H9 (cell line): Measurements from ENCODE around the gene GGNBP2. TPM values are rescaled to one million over a fixed set of nuclear protein-coding genes. Genes with fewer than 3 reads are reported as not detected.
A peak's percentile ranks its signal among the peaks of the same experiment; 100 is the strongest.

Experiments
- DNase-seq: peaks from one replicate; pipeline ENCODE4 v3.0.0-alpha.2; 2017
- H2AFZ ChIP-seq: one replicate; pipeline ENCODE4 v1.6.1; 2013; ENCODE audit warnings: mild to moderate bottlenecking, low read length, control low read depth, moderate library complexity
- H2AK5ac ChIP-seq: 2 replicates; pipeline ENCODE4 v1.6.1; 2013; ENCODE audit warnings: low read length, control low read depth, mixed read lengths; ENCODE audit not compliant: insufficient read length
- H2BK120ac ChIP-seq: one replicate; pipeline ENCODE4 v1.6.1; 2013; ENCODE audit warnings: low read depth, mild to moderate bottlenecking, low read length, control low read depth, inconsistent platforms; ENCODE audit not compliant: poor library complexity, severe bottlenecking
- H2BK12ac ChIP-seq: 2 replicates; pipeline ENCODE4 v1.6.1; 2013; ENCODE audit warnings: low read length, control low read depth, mixed read lengths, low read depth; ENCODE audit not compliant: insufficient read length
- H2BK15ac ChIP-seq: 2 replicates; pipeline ENCODE4 v1.6.1; 2013; ENCODE audit warnings: low read depth, low read length, control low read depth
- H2BK20ac ChIP-seq: one replicate; pipeline ENCODE4 v1.6.1; 2013; ENCODE audit warnings: low read depth, mild to moderate bottlenecking, low read length, control low read depth, inconsistent platforms; ENCODE audit not compliant: poor library complexity, severe bottlenecking
- H2BK5ac ChIP-seq: 2 replicates; pipeline ENCODE4 v1.6.1; 2013; ENCODE audit warnings: low read length, control low read depth, mixed read lengths; ENCODE audit not compliant: insufficient read length
- H3K14ac ChIP-seq: 2 replicates; pipeline ENCODE4 v1.6.1; 2013; ENCODE audit warnings: low read length, control low read depth; ENCODE audit not compliant: insufficient read depth
- H3K18ac ChIP-seq: 2 replicates; pipeline ENCODE4 v1.6.1; 2013; ENCODE audit warnings: low read depth, mild to moderate bottlenecking, mixed read lengths, low read length, control low read depth; ENCODE audit not compliant: insufficient read length
- H3K23ac ChIP-seq: 2 replicates; pipeline ENCODE4 v1.6.1; 2013; ENCODE audit warnings: low read length, control low read depth, mixed read lengths, low read depth; ENCODE audit not compliant: insufficient read length
- H3K23me2 ChIP-seq: 2 replicates; pipeline ENCODE4 v1.6.1; 2013; ENCODE audit warnings: low read depth, mild to moderate bottlenecking, mixed read lengths, low read length, control low read depth; ENCODE audit not compliant: insufficient read length, poor library complexity, severe bottlenecking
- H3K27ac ChIP-seq: 2 replicates; pipeline ENCODE4 v1.5.1; 2013; ENCODE audit warnings: low read length, control low read depth, mixed read lengths, low read depth; ENCODE audit not compliant: insufficient read length
- H3K27me3 ChIP-seq: 2 replicates; pipeline ENCODE4 v1.6.1; 2013; ENCODE audit warnings: low read length, control low read depth, inconsistent platforms; ENCODE audit not compliant: insufficient read depth
- H3K4ac ChIP-seq: 2 replicates; pipeline ENCODE4 v1.6.1; 2013; ENCODE audit warnings: low read depth, mild to moderate bottlenecking, control low read depth, inconsistent platforms, low read length, moderate library complexity
- H3K4me1 ChIP-seq: 2 replicates; pipeline ENCODE4 v1.6.1; 2013; ENCODE audit warnings: low read length, control low read depth, inconsistent platforms; ENCODE audit not compliant: insufficient read depth
- H3K4me2 ChIP-seq: 2 replicates; pipeline ENCODE4 v1.6.1; 2013; ENCODE audit warnings: low read length, control low read depth, mixed read lengths; ENCODE audit not compliant: insufficient read length, insufficient read depth
- H3K56ac ChIP-seq: 2 replicates; pipeline ENCODE4 v1.6.1; 2013; ENCODE audit warnings: low read depth, mild to moderate bottlenecking, mixed read lengths, low read length, control low read depth; ENCODE audit not compliant: insufficient read length
- H3K79me1 ChIP-seq: 2 replicates; pipeline ENCODE4 v1.6.1; 2013; ENCODE audit warnings: low read depth, mild to moderate bottlenecking, moderate library complexity, low read length, control low read depth, inconsistent platforms; ENCODE audit not compliant: insufficient read depth, poor library complexity, severe bottlenecking
- H3K79me2 ChIP-seq: 2 replicates; pipeline ENCODE4 v1.6.1; 2013; ENCODE audit warnings: low read length, control low read depth, inconsistent platforms; ENCODE audit not compliant: insufficient read depth
- H3K9ac ChIP-seq: 2 replicates; pipeline ENCODE4 v1.6.1; 2013; ENCODE audit warnings: low read length, control low read depth, mixed read lengths; ENCODE audit not compliant: insufficient read length; ENCODE audit errors: extremely low read depth
- H3K9me3 ChIP-seq: one replicate; pipeline ENCODE4 v1.6.1; 2013; ENCODE audit warnings: low read depth, low read length, inconsistent platforms; ENCODE audit not compliant: control insufficient read depth
- H3T11ph ChIP-seq: one replicate; pipeline ENCODE4 v1.6.1; 2013; ENCODE audit warnings: mild to moderate bottlenecking, low read length, control low read depth, inconsistent platforms
- H4K20me1 ChIP-seq: one replicate; pipeline ENCODE4 v1.6.1; 2013; ENCODE audit not compliant: control insufficient read depth, insufficient read length, insufficient read depth
- H4K5ac ChIP-seq: 2 replicates; pipeline ENCODE4 v1.6.1; 2013; ENCODE audit warnings: low read depth, mild to moderate bottlenecking, mixed read lengths, low read length, control low read depth; ENCODE audit not compliant: insufficient read length
- H4K8ac ChIP-seq: replicated peaks from 2 replicates; pipeline ENCODE4 v1.6.1; 2013; ENCODE audit warnings: low read length, control low read depth, mixed read lengths, low read depth; ENCODE audit not compliant: insufficient read length
- H4K91ac ChIP-seq: 2 replicates; pipeline ENCODE4 v1.6.1; 2013; ENCODE audit warnings: low read depth, mild to moderate bottlenecking, moderate library complexity, mixed read lengths, low read length, control low read depth; ENCODE audit not compliant: insufficient read length
- H3K27ac Mint-ChIP-seq, 3 experiments: 2 replicates in 2 of 3; 3 replicates in 1 of 3; pipeline ENCODE4 v1.8.0; 2020 to 2021; ENCODE audit warnings: mixed read lengths in 3 of 3, mild to moderate bottlenecking in 1 of 3, moderate library complexity in 1 of 3
- H3K27me3 Mint-ChIP-seq: 2 replicates; pipeline ENCODE4 v1.8.0; 2021; ENCODE audit warnings: low read depth, mild to moderate bottlenecking, moderate library complexity, mixed read lengths
- H3K36me3 Mint-ChIP-seq, 3 experiments: 2 replicates in 2 of 3; 3 replicates in 1 of 3; pipeline ENCODE4 v1.8.0; 2020 to 2021; ENCODE audit warnings: low read depth in 3 of 3, mixed read lengths in 3 of 3; ENCODE audit not compliant: insufficient read depth in 1 of 3
- H3K4me1 Mint-ChIP-seq, 2 experiments: 2 replicates each; pipeline ENCODE4 v1.8.0; 2020; ENCODE audit warnings: mixed read lengths in 2 of 2
- H3K4me3 Mint-ChIP-seq, 2 experiments: 2 replicates in 1 of 2; 3 replicates in 1 of 2; pipeline ENCODE4 v1.8.0; 2020 to 2021; ENCODE audit warnings: mild to moderate bottlenecking in 2 of 2, mixed read lengths in 2 of 2, moderate library complexity in 1 of 2
- H3K9me3 Mint-ChIP-seq, 2 experiments: 2 replicates in 1 of 2; 3 replicates in 1 of 2; pipeline ENCODE4 v1.8.0; 2020; ENCODE audit warnings: mild to moderate bottlenecking in 2 of 2, mixed read lengths in 2 of 2, moderate library complexity in 1 of 2
- WGBS: extraction: QIAGEN DNeasy Blood & Tissue Kit; methylation state at CpG from one replicate; pipeline ENCODE4 v1.1.7; 2013; ENCODE audit warnings: missing lambda C conversion rate, low lambda C conversion rate, mixed read lengths; ENCODE audit not compliant: insufficient read length; ENCODE audit errors: extremely low coverage; 5-methylcytosine and 5-hydroxymethylcytosine counted together
- total RNA-seq: library from RNA; stranded (reverse); gene quantifications from 2 replicates; pipeline ENCODE4 v1.2.1, GENCODE V29; 2021
- TF ChIP-seq, protein P1 (sequence below): fragments of 200-600 bp; sonication (generic); conservative IDR thresholded peaks from 3 replicates; pipeline ENCODE4 v1.8.0; 2021; ENCODE audit warnings: antibody characterized with exemption, mild to moderate bottlenecking

GGNBP2 gene
- total RNA-seq, 1 experiment from 2014 or later = 52.8 TPM

DNA sequence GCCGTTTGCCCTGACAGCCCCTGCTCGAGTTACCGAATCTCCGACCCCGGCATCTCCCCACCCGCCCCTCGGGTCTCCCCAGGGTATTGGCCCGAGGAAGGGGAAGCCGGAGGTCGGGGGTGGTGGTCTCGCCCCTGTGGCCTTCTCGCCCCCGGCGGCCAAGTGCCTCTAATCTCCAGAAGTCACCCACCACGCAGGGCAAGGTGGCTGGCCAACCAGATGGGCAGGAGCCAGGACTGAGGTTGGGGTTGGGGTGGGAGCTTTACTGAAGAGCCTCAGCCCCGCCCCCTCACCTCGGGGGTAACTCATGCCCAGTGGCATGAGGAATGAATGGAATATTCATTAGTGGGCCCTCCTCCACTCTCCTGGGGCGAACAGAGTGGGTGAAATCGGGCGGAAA lies 47.6 kb downstream of the GGNBP2 start:
- H3T11ph ChIP-seq = no peak overlapping the region
- no peak overlapping the region for H2BK12ac ChIP-seq
- no peaks in the 10 kb centered on the region for H3K79me1 ChIP-seq
- H3K56ac ChIP-seq = no peak overlapping the region
- no peaks in the 10 kb centered on the region for H3K27me3 Mint-ChIP-seq
- no CpG with 5 or more reads among the region's 20 CpGs for WGBS
- no peak overlapping the region for H3K14ac ChIP-seq
- no peak overlapping the region for H3K4ac ChIP-seq
- no peak overlapping the region for H3K23ac ChIP-seq
- no peak overlapping the region for H4K5ac ChIP-seq
- peaks cover 9 to 42% (median 32%) of the 10 kb centered on the region in 3 experiments; a peak in 6 of 7 replicates for H3K36me3 Mint-ChIP-seq
- no peak overlapping the region for H2AK5ac ChIP-seq
- H3K4me1 Mint-ChIP-seq = peaks cover 25 to 26% of the 10 kb centered on the region in 2 experiments
- H3K4me2 ChIP-seq = peak overlapping the region; percentile 57
- H3K9me3 ChIP-seq = no peaks in the 10 kb centered on the region
- no peaks in the 10 kb centered on the region for H4K20me1 ChIP-seq
- peak; percentile 76 for DNase-seq
- peak overlapping the region; percentile 70 to 96 (median 89); a peak in 3 of 7 replicates for H3K27ac Mint-ChIP-seq
- no peaks in the 10 kb centered on the region; the same call in 1 of the 2 replicates for H3K4me1 ChIP-seq
- no peak overlapping the region for H2BK5ac ChIP-seq
- H2AFZ ChIP-seq = no peak overlapping the region
- no peak overlapping the region for H2BK120ac ChIP-seq
- H3K18ac ChIP-seq = no peak overlapping the region
- no peaks in the 10 kb centered on the region for H3K79me2 ChIP-seq
- no peak overlapping the region for H2BK20ac ChIP-seq
- H4K91ac ChIP-seq = no peak overlapping the region
- no peak overlapping the region for H3K27ac ChIP-seq
- peak overlapping the region; percentile 44 for H3K9ac ChIP-seq
- peak overlapping the region; percentile 82 to 90 for H3K4me3 Mint-ChIP-seq
- H2BK15ac ChIP-seq = no peak overlapping the region
- no peaks in the 10 kb centered on the region for H3K9me3 Mint-ChIP-seq
- H3K23me2 ChIP-seq = peaks cover 8% of the 10 kb centered on the region
- no peak overlapping the region for H4K8ac ChIP-seq
- TF ChIP-seq, protein P1, sequence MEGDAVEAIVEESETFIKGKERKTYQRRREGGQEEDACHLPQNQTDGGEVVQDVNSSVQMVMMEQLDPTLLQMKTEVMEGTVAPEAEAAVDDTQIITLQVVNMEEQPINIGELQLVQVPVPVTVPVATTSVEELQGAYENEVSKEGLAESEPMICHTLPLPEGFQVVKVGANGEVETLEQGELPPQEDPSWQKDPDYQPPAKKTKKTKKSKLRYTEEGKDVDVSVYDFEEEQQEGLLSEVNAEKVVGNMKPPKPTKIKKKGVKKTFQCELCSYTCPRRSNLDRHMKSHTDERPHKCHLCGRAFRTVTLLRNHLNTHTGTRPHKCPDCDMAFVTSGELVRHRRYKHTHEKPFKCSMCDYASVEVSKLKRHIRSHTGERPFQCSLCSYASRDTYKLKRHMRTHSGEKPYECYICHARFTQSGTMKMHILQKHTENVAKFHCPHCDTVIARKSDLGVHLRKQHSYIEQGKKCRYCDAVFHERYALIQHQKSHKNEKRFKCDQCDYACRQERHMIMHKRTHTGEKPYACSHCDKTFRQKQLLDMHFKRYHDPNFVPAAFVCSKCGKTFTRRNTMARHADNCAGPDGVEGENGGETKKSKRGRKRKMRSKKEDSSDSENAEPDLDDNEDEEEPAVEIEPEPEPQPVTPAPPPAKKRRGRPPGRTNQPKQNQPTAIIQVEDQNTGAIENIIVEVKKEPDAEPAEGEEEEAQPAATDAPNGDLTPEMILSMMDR = no peak
- H3K27me3 ChIP-seq = no peaks in the 10 kb centered on the region
